ENCODE measurements around the gene GARIN5B. TPM values are rescaled to one million over a fixed set of nuclear protein-coding genes. Genes with fewer than 3 reads are reported as not detected.

Gene GARIN5B
- total and polyA plus RNA-seq, 2 of the 4 experiments (the other 2 are of a cell fraction) = not detected

DNA sequence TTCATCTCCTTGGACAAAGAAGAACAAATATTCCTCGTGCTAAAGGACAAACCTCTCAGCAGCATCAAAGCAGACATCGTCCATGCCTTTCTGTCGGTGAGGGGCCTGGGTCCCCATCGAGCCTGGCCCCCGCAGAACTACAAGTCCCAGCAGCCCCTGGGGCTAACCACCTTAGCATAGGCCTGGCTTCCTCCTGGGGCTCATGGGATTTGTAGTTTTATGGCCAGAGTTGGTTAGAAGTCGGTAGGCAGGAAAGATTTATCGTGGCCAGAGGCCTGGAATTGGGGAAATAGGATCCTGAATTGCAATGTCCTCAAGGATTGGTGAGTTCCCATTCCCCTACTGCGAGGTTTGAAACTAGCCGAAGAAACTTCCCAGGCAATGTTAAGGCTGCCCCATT lies 57.6 kb downstream of the GARIN5B start:
- intact Hi-C loops (cut with micrococcal nuclease) (no loop called here), in situ Hi-C loops (cut with MboI; ENCODE audit: low sequenced_read_pairs) (no loop called here), dilution Hi-C loops (cut with HindIII; ENCODE audit: low sequenced_read_pairs, unreplicated experiment) (no loop called here)
- H4K20me1 ChIP-seq (ENCODE audit: insufficient read depth, low read length) = no peaks in the 10 kb centered on the region
- H3K14ac ChIP-seq (replicated peaks; ENCODE audit: low read depth, low read length) = no peak overlapping the region
- BruUV-seq (replicated peaks) = no TSS peak
- H3K4me3 ChIP-seq (ENCODE audit: insufficient read depth, low read depth, low read length) = no peak overlapping the region
- H3K79me1 ChIP-seq (ENCODE audit: low read depth in 1 of 2, low read length in 2 of 2) = no peaks in the 10 kb centered on the region
- ATAC-seq (ENCODE audit: low read depth) (no peak), DNase-seq (no peak)
- H3K27me3 ChIP-seq (ENCODE audit: control insufficient read depth, insufficient read depth, low read length) = no peaks in the 10 kb centered on the region
- no peak overlapping the region for H2BK120ac ChIP-seq (ENCODE audit: low read depth, low read length)
- H4K8ac ChIP-seq (ENCODE audit: low read depth in 2 of 2, low read length in 2 of 2) = no peak overlapping the region; a peak in 1 of 4 replicates
- H2BK20ac ChIP-seq (ENCODE audit: low read depth, low read length) = no peak overlapping the region
- H3K18ac ChIP-seq (ENCODE audit: low read depth, low read length) = no peak overlapping the region
- H2AK5ac ChIP-seq (ENCODE audit: low read depth, low read length) = no peak overlapping the region
- ChIA-PET CTCF (no interaction called here), POLR2A (ENCODE audit: unreplicated experiment) (no interaction called here)
- H2AK9ac ChIP-seq (replicated peaks; ENCODE audit: low read depth, low read length, poor library complexity) = peak overlapping the region; percentile 19
- H3K9ac ChIP-seq (ENCODE audit: low read depth, low read length) = no peak overlapping the region
- H4K91ac ChIP-seq (ENCODE audit: insufficient read depth, low read depth, low read length) = no peak overlapping the region
- H3K4ac ChIP-seq (ENCODE audit: low read depth, low read length) = no peak overlapping the region
- H2BK15ac ChIP-seq (ENCODE audit: low read depth, low read length) = no peak overlapping the region
- peaks cover 49% of the 10 kb centered on the region for H3K36me3 ChIP-seq (ENCODE audit: control insufficient read depth, insufficient read depth, low read length)
- H3K4me1 ChIP-seq (ENCODE audit: control insufficient read depth, insufficient read depth, low read length) = no peaks in the 10 kb centered on the region
- TF ChIP-seq MAFK (IDR thresholded peaks at IDR 0.05; ENCODE audit: low read depth, low read length) (no peak), CTCF (conservative IDR thresholded peaks at IDR 0.05; ENCODE audit: low read depth, low read length) (no peak), NFE2L2 (IDR thresholded peaks at IDR 0.05; ENCODE audit: low read depth, low read length) (no peak), RCOR1 (IDR thresholded peaks at IDR 0.05; ENCODE audit: insufficient replicate concordance, low read length) (no peak), USF2 (IDR thresholded peaks at IDR 0.05; ENCODE audit: low read depth, low read length) (no peak), FOS (IDR thresholded peaks at IDR 0.05; ENCODE audit: low read depth, low read length) (no peak), BHLHE40 (IDR thresholded peaks at IDR 0.05; ENCODE audit: low read depth, low read length) (no peak), CEBPB (IDR thresholded peaks at IDR 0.05; ENCODE audit: low read depth, low read length) (no peak), CHD1 (IDR thresholded peaks at IDR 0.05; ENCODE audit: low read depth, low read length) (no peak), MAZ (IDR thresholded peaks at IDR 0.05; ENCODE audit: borderline replicate concordance, low read depth, low read length) (no peak), RFX5 (IDR thresholded peaks at IDR 0.05; ENCODE audit: low read depth, low read length) (no peak), POLR2A (IDR thresholded peaks at IDR 0.05; ENCODE audit: low read depth, low read length) (no peak)
- TF ChIP-seq, protein P1, sequence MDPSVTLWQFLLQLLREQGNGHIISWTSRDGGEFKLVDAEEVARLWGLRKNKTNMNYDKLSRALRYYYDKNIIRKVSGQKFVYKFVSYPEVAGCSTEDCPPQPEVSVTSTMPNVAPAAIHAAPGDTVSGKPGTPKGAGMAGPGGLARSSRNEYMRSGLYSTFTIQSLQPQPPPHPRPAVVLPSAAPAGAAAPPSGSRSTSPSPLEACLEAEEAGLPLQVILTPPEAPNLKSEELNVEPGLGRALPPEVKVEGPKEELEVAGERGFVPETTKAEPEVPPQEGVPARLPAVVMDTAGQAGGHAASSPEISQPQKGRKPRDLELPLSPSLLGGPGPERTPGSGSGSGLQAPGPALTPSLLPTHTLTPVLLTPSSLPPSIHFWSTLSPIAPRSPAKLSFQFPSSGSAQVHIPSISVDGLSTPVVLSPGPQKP (IDR thresholded peaks at IDR 0.05; ENCODE audit: borderline replicate concordance, low read depth, low read length) = no peak
- WGBS, 2 experiments (ENCODE audit: extremely low coverage in 2 of 2, insufficient read length in 1 of 2) = no CpG with 5 or more reads among the region's 9 CpGs
- H3K9me1 ChIP-seq (ENCODE audit: insufficient read depth, low read length) = no peaks in the 10 kb centered on the region
- H3K56ac ChIP-seq (ENCODE audit: extremely low read depth, insufficient read depth, low read length) = no peak overlapping the region
- H3K9me3 ChIP-seq (ENCODE audit: control insufficient read depth, insufficient read depth, low read length) = no peaks in the 10 kb centered on the region; the same call in 1 of the 2 replicates
- no peak overlapping the region for H2BK5ac ChIP-seq (ENCODE audit: low read depth, low read length, poor library complexity, severe bottlenecking)
- no peak overlapping the region for H4K5ac ChIP-seq (ENCODE audit: low read depth, low read length)
- H3K27ac ChIP-seq (ENCODE audit: insufficient read depth, low read length) = no peak overlapping the region
- H2AFZ ChIP-seq (replicated peaks; ENCODE audit: low read length, poor library complexity) = no peak overlapping the region
- no peak overlapping the region for H3K4me2 ChIP-seq (ENCODE audit: low read depth, low read length)
- H3K23ac ChIP-seq (ENCODE audit: low read depth, low read length) = no peak overlapping the region
